GM18909 (cell line): ENCODE data around the gene MUTYH.
"Not testable (repeated sequence)": the region's sequence is repeated elsewhere in the genome, so short reads cannot be mapped to it uniquely, and the experiment has no call there.

Source experiments
- ATAC-seq: cut with Tn5 transposase; IDR thresholded peaks from one replicate; pipeline ENCODE4 v1.9.1; 2021; ENCODE audit warnings: mild to moderate bottlenecking; ENCODE audit not compliant: unreplicated experiment, poor library complexity

MUTYH gene

DNA sequence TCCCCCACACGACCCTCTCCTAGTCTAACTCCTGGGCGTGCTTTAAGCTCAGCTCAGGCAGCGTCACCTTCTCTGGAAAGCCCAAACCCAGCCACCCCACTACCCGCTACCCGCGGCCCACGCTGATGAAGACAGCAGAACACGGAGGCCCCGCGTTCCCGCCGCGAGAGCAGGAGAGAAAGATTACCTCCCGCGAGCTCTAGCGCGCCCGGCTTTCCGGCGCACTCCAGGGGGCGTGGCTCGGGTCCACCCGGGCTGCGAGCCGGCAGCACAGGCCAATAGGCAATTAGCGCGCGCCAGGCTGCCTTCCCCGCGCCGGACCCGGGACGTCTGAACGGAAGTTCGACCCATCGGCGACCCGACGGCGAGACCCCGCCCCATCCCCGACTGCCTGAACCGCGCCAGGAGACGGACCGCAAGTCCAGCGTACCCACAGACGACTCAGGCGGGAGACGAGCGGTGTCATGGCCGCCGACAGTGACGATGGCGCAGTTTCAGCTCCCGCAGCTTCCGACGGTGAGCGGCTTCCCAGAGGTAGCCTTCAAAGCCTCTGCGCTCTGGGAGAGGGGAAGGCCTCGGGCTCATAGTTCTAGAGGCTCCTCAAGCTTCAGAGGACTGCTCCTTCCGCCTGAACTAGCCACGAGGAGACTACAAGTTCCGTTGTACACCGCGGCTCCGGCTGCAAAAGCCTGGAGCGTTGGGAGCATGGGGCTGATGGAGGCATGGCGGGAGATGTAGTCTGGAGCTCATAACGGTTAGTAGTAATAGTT lies at the start of gene MUTYH, which contains the start of gene TOE1:
Gene MUTYH, minus strand, starts transcription at position 652 of the 770 bp plus-strand sequence. CDS start 5,935 bp downstream, outside the sequence.
Gene TOE1, plus strand, starts transcription at position 382 of the 770 bp plus-strand sequence. Its CDS starts 83 bp downstream, at position 465.
- peak; percentile 86 for ATAC-seq

DNA sequence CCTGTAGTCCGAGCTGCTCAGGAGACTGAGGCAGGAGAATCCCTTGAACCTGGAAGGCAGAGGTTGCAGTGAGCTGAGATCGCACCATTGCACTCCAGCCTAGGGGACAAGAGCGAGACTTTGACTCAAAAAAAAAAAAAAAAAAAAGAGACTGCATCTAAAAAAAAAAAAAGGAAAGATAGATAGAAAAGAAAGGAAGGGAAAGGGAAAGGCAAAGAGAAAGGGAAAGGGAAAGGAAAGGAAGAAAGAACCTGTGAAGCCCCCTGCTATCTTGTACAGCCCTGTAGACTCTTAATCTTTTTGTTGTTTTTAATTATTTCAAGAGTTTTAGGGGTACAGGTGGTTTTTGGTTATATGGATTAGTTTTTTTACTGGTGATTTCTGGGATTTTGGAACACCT lies 46.0 kb upstream of the MUTYH start:
- ATAC-seq = no peak

DNA sequence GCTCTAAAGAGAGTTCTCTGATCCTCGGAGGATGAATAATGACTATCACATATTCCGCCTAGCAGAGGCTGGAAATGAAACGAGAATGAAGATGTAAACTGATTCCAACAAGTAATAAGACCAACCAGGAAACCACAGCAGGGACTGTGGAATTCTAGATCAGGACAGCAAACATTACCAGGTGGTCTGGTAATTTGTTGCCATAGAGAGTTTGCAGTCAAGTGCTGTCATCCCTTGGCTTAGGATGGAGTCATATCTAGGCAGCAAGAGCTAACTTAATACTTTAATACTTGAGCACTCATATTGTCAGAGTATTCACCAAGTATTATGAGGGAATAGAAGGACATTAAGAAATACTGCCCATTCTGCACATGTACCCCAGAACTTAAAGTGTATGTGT lies 45.1 kb upstream of the MUTYH start:
- no peak for ATAC-seq

DNA sequence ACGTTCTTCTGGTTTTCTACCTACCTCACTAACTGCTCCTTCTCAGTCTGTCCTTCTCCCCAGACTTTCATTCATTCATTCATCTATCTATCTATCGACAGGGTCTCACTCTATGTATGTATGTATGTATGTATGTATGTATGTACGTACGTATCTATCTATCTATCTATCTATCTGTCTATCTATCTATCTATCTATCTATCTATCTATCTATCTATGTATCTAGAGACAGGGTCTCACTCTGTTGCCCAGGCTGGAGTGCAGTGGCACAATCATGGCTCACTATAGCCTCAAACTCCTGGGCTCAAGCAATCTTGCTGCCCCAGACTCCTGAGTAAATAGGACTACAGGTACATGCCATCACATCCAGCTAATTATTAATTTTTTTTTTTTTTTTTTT lies 44.0 kb upstream of the MUTYH start:
- ATAC-seq = not testable (repeated sequence)

DNA sequence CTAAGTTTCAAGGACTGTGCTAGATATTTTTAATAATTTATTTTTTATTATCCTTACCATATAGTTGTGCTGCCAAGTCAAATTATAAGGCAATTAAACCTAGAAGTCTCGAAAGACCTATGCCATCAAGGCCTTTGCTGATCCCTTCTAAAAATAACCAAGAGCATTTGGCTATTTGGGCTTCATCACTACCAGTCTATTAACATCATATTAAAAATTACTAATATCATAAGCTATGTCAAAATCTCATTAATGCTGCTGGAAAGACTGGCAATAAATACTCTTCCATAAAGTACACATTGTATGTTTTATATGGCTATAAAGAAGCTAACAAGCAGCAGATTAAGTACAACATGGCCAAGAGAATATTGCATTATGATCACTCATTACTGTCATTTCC lies 43.0 kb upstream of the MUTYH start:
- ATAC-seq = no peak

DNA sequence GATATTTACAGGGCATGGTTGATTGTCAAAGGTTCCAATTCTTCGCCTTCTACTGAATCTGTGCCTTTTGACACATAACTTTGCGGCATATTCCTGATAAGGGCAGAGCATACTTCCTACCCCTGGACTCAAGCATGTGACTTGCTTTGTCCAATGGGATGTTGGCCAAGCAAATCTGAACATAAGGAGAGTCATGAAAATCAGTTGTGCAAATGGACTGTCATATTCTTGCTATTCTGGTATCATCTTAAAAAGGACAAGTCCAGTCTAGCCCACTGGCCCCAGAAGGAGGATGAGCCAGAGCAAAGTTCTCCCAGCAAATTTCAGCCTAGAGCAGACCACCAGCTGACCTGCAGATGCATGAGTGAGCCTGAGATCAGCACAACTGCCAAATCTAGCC lies 41.0 kb upstream of the MUTYH start:
- no peak for ATAC-seq

DNA sequence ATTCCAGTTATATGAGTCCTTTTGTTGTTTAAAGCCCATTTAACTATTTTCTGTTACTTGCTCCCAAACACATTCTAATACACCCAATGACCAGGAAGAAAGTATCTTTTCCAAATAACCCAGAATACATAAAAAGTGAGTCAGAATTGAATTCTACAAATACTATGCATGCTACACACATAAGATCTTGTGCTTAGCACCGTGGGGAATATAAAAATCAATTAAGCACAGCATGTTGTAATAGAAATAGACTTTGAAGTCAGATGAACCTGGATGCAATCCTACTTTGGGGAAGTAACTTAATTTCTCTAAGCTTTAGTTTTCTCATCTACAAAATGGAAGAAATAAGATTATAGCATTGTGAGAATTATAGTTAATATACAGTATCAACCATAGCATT lies 40.5 kb upstream of the MUTYH start:
- ATAC-seq = no peak

DNA sequence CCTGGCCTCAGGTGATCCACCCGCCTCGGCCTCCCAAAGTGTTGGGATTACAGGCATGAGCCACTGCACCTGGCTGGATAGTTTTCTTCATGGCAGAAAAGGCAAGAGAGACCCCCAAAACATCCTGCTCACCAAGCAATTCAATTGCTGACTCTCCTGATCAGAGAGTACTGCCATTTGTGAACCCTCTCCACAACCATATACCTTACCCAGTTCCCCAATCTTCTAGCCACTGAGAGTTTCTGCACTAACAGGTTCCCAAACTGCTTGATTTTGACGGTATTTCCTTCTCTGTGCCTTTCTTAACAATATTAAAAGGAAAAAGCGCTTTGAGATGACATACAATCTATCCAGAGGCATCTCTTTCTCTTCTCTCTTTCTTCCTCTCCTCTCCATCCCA lies 39.9 kb upstream of the MUTYH start:
- no peak for ATAC-seq

DNA sequence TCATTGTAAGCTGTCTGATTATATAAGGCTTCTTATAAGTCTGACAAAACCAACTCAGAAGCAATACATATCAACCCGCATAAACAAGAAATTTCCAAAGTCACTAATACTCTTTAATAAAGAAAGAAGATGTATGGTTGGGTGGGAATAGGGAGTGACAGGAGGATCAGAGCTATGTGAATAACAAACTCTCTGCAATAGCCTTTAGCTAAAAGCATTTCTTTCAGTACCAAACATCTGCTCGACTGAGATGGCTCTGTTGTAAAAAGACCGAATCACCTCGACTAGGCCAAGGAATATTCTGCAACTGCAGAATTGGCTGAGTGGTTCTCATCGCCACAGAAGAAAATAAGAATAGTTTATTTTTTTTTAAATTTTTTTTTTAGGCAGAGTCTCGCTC lies 39.3 kb upstream of the MUTYH start:
- no peak for ATAC-seq

DNA sequence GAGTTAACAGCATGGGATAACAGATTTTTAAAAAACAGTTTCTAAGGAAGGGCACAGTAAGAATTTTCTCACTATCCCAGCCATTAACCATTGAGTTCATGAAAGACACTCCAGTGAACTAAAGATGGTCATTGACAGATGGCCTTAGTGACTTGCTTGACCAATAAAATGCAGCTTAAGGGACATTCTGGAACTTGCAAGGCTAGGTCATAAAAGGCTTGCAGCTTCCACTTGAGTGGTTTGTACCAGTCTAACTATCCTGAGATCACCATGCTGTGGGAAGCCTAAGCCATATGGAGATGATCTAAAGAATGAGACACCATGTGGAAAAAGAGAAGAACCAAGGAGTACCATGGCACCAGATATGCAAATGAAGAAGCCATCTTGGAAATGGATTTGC lies 37.9 kb upstream of the MUTYH start:
- no peak for ATAC-seq

DNA sequence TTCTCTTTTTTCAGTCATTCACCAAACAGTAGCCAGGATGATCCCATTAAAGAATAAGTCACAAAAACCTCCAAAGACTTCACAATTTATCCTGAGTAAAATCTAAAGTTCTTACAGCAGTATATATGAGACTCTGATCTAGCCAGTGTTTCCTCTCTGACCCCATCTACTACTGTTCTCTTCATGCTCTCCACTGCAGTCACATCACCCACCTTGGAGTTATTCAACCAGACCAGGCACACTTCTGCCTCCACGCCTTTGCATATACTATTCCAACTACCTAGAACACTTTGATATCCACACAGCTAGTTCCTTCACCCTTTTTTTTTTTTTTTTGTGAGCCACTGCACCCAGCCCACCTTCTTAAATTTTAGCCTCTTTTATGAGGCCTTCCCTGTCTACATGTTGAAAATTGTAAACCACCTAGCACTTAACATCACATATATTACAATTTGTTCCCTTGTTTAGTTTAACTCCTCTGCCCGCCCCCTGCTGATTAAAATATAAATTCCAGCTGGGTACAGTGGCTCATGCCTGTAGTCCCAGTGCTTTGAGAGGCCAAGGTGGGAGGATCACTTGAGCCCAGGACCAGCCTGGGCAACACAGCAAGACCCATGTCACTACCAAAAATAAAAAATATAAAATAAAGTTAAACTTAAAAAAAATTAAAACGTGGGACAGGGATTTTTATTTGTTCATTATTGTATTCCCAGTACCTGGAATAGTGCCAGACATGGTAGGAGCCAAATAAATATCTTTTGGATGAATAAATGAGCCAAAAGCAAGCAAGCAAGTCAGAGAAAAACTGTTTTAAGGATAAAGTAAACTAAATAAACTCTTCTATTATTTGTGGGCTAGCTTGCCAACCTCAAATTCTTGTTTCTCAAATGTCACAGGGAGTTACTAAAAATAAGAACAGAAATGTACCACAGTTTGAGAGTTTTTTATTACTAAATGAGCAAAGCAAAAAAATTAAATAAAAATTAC lies 35.2 kb upstream of the MUTYH start:
- ATAC-seq = no peak

DNA sequence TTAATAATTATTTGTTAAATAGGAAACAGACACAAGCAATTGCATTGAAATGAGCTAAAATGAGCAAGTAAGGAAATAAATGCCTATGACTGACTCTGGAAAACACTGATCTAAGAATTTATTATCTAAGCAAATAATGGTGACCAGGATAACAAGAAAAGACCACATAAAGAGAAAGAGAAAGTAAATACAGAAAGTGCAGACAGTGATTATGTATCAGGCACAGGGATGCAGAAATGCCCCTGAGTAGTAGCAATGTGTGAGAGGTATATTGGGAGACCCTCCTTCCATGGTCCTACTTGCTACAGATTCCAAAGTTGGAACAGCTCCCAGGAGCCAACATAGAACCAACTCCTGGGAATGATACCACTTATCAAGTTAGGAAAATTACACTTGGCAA lies 33.3 kb upstream of the MUTYH start:
- no peak for ATAC-seq

DNA sequence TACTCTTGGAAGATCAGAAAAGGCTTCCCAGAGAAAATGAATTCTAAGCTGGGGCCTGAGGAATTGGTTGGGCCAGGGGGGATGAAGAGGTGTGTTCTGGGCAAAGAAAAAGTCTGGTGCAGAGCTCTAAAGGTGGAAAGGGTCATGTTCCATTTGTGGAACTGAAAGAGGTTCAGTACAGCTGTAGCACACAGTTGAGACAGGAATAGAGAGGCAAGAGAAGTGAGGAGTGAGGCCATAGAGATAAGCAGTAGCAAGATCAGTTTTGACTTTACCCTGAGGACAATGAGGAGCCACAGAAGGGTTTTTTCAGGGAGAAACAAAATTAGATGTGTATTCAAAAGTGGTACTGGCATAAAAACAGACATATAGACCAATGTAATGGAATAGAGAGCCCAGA lies 30.3 kb upstream of the MUTYH start:
- ATAC-seq = no peak

DNA sequence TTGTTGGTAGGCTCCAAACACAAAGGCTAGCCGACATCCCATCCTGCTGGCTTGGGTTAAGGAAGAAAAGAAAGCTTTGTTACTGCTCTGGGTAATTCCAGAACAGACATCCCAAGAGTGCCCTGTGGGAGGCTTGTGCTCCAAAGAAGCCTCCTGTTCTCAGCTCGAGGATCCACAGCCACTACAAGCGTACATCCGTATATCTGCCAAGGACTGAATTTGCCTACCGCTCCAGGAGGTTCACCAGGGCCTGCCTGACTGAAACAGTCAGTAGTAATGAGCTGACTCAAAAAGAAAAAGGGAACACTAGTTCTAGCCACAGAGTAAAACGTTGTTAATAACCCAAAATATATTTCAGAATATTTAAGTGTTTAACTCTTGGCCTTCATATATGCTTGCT lies 24.8 kb upstream of the MUTYH start:
- ATAC-seq = peak; percentile 44

DNA sequence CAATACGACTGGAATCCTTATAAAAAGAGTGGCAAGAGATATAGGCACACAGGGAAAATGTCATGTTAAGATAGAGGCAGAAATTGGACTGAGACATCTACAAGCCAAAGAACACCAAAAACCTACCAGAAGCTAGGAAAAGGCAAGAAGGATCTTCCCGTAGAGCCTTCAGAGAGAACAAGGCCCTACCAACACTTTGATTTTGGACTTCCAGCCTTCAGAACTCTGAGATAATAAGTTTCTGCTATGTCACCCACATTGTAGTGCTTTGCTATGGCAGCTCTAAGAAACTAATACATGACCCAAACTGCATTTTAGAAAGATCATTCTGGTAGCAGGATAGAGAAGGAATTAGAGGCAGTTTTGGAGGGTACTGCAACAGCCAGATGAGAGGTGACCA lies 24.1 kb upstream of the MUTYH start:
- ATAC-seq = no peak

DNA sequence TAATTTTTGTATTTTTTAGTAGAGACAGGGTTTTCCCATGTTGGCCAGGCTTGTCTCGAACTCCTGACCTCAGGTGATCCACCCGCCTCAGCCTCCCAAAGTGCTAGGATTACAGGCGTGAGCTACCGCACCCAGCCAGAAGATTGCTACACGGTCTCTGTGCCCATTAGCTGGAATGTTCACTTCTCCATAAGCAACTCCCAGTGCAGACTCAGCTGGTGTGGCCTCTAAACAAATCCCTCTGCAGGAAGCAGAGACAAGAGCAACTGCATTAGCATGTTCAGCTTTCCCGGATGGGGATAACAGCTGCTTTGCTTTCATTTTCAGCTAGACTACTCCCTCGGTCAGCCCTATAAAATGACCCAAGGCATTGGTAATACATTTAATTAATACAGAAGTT lies 20.7 kb upstream of the MUTYH start:
- not testable (repeated sequence) for ATAC-seq

DNA sequence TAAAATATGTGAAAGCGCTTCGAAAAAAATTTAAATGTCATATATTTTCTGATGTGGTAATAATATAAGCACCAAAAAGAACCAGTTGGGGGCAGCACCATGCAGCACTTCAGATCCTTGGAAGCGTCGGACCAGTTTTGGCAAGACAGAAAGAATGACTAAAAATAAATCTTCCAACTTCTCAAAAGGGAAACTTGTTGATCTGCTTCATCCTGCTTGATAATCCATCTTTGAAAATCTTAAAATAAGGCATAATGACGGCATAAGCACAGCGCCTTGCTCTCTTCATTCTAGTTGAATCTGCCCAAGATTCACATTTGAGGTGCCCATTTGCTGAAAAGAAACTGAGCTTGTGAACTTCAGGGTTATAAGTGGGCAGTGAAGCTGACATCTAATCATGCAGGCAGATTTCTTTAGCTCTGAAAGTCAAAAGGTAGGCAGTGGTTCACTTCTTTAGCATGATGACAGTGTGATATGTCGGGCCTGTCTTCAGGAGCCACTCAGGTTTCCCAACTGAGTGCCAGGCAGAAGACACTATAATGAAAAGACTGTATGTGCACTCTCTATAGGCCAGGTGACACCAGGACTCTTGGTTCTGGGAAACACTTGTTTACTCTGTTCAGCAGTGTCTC lies 19.8 kb upstream of the MUTYH start:
- ATAC-seq = no peak

DNA sequence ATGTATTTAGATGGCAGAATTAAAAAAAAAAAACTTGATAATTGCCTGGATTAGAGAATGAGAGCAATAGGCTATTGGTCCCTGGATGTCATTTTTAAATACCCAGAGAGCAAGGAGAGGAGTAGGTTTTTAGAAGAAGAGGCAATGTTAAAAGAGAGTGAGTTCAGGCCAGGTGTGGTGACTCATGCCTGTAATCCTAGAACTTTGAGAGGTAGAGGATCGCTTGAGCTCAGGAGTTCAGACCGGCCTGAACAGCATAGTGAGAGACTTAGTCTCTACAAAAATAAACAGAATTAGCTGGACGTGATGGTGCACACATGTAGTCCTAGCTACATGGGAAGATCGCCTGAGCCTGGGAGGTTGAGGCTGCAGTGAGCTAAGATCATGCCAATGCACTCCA lies 15.9 kb upstream of the MUTYH start:
- no peak for ATAC-seq

DNA sequence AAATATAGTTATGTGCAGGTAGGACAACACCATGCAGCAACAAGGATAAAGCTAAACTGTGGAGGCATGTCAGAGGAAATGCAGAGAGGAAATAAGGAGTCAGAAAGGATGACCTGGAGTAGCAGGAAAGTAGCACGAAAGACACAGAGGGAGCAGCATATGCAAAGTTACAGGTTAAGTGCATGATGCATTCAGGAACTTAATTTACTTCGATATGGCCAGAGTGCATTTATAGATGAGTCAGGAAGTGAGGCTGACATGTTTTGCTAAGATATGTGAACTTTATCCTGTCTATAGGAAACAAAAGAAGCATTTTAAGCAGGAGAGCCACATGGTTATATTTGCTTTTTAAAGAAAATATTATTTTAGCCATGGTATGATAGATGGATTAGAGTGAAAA lies 15.4 kb upstream of the MUTYH start:
- no peak for ATAC-seq

DNA sequence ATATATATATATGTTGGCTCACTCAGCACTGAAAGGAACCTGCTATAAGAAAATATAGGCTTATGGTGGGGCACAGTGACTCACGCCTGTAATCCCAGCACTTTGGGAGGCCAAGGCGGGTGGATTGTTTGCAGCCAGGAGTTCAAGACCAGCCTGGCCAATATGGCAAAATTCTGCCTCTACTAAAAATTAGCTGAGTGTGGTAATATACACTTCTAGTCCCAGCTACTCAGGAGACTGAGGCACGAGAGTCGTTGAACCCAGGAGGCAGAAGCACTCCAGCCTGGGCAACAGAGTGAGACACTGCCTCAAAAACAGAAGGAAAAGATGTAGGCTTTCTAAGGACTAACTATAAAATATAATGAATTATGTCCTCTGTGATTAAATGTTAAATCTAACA lies 14.6 kb upstream of the MUTYH start:
- ATAC-seq = no peak

DNA sequence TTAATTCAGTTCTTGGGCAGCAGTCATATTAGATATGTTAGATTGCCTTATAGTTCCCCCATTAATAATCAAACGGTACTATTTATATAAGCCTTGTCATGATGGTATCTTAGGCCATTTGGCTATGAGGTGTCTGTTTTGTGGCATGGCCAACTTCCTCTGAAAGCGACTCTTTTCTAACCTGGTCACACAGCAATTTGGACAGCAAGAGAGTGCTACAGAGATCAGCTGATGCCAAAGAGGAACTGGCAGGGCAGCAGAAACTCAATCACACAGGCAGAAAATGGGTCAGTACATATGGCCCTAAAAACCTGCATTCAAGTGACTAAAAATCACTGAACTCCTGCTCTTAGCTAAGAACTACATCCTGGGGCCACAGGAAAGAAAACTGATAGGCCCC lies 13.4 kb upstream of the MUTYH start:
- no peak for ATAC-seq
